GM08714 (cell line): ENCODE data around the gene PGP.

Source experiments
- H3K4me3 ChIP-seq: fragments of 200-500 bp; sonication (Bioruptor generic); 2 replicates; pipeline ENCODE4 v1.5.1; 2014; ENCODE audit warnings: mild to moderate bottlenecking, low read length, inconsistent platforms
- ZNF274 ChIP-seq: IDR thresholded peaks from 2 replicates; pipeline ENCODE4 v1.6.1; 2012; ENCODE audit warnings: mild to moderate bottlenecking, low read depth, low read length

The PGP gene

DNA sequence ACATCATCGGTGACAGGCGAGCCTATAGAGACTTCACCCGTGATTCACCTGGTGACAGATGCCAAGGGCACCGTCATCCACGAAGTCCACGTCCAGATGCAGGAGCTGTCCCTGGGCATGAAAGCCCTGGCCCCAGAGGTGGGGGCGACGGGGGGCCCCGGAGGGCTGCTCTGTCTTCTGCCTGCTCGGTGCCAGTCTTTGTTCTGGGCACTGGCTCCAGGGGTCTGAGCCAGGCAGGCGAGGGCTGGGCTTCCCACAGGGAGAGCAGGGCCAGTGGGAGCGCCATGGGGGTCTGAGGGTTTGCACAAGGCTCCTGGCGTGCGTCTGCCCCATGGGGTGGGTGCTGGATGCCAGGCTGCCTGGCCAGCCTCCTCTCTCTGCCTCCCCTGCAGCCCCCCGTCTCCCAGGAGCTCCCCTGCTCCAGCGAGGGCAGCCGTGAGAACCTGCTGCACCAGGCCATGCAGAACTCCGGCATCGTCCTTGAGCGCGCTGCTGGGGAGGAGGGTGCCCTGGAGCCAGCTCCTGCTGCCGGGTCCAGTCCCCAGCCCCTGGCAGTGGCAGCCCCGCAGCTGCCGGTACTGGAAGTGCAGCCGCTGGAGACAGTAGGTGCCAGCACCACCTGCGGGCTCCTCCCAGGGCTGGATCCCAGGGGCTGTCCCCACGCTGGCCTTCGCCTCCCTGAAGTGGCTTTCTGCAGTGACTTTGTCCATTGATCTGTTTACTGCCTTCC lies 18.6 kb upstream of the PGP start:
- no peak overlapping the region for H3K4me3 ChIP-seq
- no peak for TF ChIP-seq ZNF274

GRCh38 chr16:2232094-2232990 lies 17.7 kb upstream of the PGP start:
- TF ChIP-seq ZNF274 = no peak
- no peak overlapping the region for H3K4me3 ChIP-seq

DNA sequence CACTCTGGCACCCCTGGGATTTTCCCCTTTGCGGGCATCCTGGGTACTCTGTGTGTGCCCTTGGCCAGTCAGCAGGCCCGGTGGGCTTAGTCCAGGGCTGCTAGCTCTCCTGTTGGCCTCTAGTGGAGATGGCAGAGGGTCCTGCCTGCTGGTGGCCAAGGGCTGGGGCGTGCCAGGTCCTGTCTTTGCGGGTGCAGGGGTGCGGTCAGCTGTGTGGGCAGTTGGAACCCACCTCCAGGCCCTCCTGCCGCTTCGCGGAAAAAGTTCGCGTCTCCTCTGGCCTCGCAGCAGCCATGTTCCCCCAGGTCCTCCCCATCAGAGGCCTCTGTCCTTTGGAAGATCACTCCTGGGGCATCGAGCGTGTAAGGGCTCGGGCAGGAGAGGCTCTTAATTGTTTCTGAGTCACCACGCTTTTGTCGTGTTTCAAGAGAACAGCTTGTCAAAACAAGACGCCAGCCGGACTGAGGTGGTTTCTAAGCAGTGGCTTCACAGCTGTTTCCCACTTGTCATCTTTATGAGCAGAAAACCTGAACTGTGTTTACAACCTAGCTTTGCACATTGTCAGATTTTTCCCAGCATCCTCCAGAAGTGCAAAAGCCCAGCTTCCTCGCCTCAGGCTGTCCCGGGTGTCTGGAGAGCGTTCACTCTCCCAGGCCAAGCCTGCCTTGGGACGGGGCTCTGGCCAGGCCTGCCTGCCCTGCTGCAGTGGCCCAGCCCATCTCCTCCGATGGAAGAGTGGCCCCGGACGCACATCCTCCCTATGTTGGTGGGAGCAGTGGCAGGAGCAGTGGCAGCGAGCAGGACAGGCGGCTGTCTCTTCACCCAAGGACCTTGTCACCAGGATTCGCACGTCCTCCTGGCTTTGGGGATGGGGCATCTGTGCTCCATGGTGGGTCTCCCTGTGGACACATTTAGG lies 16.6 kb upstream of the PGP start:
- no peak for TF ChIP-seq ZNF274

GRCh38 chr16:2230376-2230775 lies 15.7 kb upstream of the PGP start:
- no peak for TF ChIP-seq ZNF274
- no peak overlapping the region for H3K4me3 ChIP-seq

More for the DNA sequence above, 16.6 kb upstream of the PGP start:
- H3K4me3 ChIP-seq = no peak overlapping the region

DNA sequence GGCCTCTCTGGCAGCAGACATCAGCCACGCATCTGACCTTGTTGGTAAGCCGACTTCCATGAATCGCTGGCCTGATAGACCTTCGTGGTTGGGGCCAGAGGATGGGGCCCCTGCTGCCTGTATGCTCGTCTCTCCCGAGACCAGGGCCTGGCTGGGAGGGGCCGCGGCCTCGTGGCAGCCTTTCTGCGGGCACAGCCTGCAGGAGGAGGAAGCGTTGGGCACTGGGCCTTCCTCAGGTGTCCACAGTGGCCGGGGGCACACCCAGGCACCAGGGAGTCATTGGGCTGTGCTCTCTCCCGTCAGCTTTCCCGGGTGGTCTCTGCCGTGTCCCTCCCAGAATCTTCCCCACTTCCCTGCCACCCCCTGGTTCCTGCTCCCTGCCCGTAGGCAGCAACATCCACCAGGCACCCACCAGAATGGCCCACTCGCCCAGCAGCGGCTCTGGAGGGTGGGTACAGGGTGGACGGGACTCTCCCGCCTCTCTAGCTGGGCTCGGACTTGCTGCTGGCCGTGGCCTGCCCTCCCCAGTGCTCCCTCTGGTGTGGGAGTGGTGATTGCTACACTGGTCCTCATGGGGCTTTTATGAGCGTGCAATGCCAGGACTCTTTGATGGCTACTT lies 15.1 kb upstream of the PGP start:
- no peak for TF ChIP-seq ZNF274
- H3K4me3 ChIP-seq = no peak overlapping the region

- H3K4me3 ChIP-seq = no peak overlapping the region
- no peak for TF ChIP-seq ZNF274
Observed at GRCh38 chr16:2229091-2229490, 14.5 kb upstream of the PGP start.

GRCh38 chr16:2228161-2228824 lies 13.7 kb upstream of the PGP start:
- H3K4me3 ChIP-seq = no peak overlapping the region
- no peak for TF ChIP-seq ZNF274

DNA sequence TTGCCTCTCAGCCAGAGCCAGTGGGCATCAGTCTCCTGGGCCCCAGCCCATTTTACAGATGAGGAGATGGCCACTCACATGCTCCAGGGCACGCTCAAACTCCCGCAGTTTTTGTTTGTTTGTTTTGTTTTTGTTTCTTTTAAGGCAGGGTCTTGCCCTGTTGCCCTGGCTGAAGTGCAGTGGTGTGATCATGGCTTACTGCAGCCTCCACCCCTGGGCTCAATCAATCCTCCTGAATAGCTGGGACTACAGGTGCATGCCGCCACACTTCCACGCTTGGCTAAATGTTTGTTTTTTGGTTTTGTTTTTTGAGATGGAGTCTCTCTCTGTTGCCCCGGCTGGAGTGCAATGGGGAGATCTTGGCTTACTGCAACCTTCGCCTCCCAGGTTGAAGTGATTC lies 12.3 kb upstream of the PGP start:
- no peak overlapping the region for H3K4me3 ChIP-seq
- no peak for TF ChIP-seq ZNF274

GRCh38 chr16:2226245-2226793 lies 11.7 kb upstream of the PGP start:
- no peak for TF ChIP-seq ZNF274
- H3K4me3 ChIP-seq = no peak overlapping the region

DNA sequence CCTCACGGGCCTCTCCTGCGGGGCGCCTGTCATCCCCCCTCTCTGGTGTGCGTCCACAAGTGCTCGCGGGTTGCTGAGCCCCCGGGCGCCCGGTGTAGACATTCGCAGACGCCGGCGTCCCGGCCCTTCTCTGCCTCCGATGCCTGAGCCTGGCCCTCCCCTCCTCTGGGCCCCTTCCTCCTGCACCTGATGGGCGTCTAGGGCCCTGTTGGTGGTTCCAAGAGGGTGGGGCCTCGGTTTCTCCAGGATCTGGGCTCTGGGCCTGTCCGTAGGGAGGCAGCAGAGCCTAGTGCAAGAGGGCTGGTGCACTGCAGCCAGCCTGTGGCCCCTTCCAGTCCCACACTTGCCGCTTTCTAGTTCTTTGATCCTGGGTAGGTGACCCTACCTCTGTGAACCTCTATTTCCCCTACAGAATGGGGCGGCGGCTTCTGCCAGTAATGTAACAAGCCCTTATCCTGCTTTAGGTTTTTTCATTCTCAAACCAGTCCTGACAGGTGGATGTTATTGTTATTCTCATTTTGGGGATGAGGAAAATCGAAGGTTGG lies 9.4 kb upstream of the PGP start:
- H3K4me3 ChIP-seq = peak overlapping the region; percentile 88
- no peak for TF ChIP-seq ZNF274

DNA sequence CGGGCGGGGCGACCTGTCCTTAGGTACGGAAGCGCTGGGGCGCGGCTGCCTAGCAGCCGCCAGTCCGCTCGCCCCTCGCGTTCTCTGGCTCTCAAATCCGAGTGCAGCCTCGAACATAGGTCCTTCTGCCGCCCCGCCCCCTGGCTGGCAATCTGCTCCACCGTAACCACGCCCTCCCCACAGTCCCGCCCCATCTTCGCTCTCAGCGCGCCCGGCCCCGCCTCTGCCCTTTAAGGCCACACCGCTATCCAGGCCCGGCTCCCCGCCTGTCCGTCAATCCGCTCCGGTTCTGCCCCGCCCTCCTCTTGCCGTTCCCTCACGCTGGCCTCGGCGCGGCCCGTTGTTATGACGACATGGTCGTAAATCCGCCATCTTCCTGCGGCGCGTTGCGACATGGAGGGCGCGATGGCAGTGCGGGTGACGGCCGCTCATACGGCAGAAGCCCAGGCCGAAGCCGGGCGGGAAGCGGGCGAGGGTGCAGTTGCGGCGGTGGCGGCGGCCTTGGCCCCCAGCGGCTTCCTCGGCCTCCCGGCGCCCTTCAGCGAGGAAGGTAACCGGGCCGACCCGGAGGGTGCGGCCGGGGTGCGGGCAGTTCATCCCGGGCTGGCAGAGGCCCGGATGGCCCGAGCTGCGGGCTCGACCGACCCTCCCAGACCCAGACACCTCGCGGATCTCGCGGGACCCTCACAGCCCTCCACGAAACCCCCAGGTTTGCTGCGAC lies 8.7 kb upstream of the PGP start, which contains the start of gene E4F1:
Gene E4F1, plus strand, starts transcription at position 371 of the 721 bp plus-strand sequence. Its CDS starts 23 bp downstream, at position 394.
- H3K4me3 ChIP-seq = peak within 1 kb of the TSS; percentile 88
- no peak for TF ChIP-seq ZNF274

- H3K4me3 ChIP-seq = peak overlapping the region; percentile 96; the same call in 1 of the 2 replicates
- no peak for TF ChIP-seq ZNF274
Observed at GRCh38 chr16:2216330-2216729, 1.7 kb upstream of the PGP start.
